ENCODE measurements around the gene RP9.
A peak's percentile ranks its signal among the peaks of the same experiment; 100 is the strongest.

RP9 gene

DNA sequence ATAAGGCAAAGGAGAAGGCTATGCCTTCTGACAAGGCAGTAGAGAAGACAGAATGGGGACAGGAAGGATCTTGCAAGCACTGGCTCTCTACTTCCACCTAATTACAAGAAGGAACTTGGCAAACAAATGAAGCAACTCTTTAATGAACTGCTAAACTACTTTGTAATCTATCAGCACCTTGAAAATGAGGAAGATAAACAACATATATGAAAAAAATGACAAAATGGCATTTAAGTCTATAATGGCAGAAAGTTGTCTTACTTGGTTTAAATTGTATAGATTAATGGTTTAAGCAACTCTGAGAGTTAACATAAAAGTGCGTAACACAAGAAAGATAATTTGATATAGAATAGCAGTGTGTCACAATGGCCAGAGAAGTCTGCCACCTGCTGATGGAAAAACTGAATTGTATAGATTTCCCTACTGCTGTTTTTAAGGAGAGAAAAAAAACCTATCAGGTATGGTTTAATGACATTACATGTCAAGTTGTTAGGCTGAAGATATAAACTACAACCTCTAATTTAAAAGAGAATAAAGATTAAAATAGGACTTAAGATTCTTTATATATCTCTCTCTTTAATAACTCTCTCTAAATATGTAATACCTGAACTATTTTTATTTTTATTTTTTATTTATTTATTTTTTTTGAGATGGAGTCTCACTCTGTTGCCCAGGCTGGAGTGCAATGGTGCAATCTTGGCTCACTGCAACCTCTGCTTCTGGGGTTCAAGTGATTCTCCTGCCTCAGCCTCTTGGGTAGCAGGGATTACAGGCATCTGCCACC, 58.5 kb downstream of the RP9 start:
- DNase-seq (ENCODE audit: low read depth) = peak; percentile 69
- H3K4me3 ChIP-seq (ENCODE audit: control insufficient read depth, low read depth, low read length) = no peak overlapping the region
- peak; percentile 73 for TF ChIP-seq CTCF (conservative IDR thresholded peaks at IDR 0.05; ENCODE audit: control insufficient read depth, insufficient read depth, low read depth, low read length)

- no peak overlapping the region for H3K4me3 ChIP-seq (ENCODE audit: control insufficient read depth, low read depth, low read length)
- TF ChIP-seq CTCF (conservative IDR thresholded peaks at IDR 0.05; ENCODE audit: control insufficient read depth, insufficient read depth, low read depth, low read length) = no peak
- DNase-seq (ENCODE audit: low read depth) = no peak
Observed at GRCh38 chr7:33048704-33049103, 60.5 kb downstream of the RP9 start.

DNA sequence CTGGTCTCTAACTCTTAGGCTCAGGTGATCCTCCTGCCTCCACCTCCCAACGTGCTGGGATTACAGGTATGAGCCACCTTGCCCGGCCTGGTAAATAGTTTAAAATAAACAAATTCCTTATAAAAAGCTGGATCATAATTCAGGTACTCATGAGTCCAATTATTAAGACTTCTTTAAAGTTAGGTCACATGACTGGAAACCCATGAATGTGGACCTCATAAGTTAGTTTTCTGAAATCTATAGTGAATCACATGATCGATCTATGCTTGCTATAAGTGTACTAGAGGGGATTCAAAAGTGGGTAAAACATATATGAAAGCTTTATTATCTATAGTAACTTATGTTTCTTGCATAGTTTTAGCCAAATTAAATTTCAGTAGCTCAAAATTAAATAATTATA, 60.9 kb downstream of the RP9 start:
- no peak overlapping the region for H3K4me3 ChIP-seq (ENCODE audit: control insufficient read depth, low read depth, low read length)
- TF ChIP-seq CTCF (conservative IDR thresholded peaks at IDR 0.05; ENCODE audit: control insufficient read depth, insufficient read depth, low read depth, low read length) = no peak
- DNase-seq (ENCODE audit: low read depth) = no peak

DNA sequence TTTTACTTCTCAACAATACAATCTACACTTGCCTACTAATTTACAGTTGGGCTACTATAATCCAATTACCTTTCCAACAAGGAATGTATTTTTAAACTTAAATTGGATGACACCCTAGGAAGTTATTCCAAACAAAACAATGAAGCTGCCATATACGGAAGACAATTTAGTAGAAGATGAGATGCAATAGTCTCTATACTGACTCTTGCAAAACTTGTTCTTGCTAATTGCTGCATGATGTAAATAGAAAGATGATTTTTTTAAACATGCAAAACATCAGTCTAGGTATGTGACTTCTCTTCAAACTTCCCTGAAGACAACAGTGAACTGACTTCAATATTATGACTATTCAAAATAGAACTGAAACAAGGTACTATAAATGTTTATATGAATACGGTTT, 64.2 kb downstream of the RP9 start:
- peak; percentile 35 for DNase-seq (ENCODE audit: low read depth)
- TF ChIP-seq CTCF (conservative IDR thresholded peaks at IDR 0.05; ENCODE audit: control insufficient read depth, insufficient read depth, low read depth, low read length) = no peak
- H3K4me3 ChIP-seq (ENCODE audit: control insufficient read depth, low read depth, low read length) = no peak overlapping the region

Measured in fibroblast of mammary gland (primary cell).